K562 (cell line): ENCODE measurements around the gene DOLPP1. TPM values are rescaled to one million over a fixed set of nuclear protein-coding genes. Genes with fewer than 3 reads are reported as not detected.

ENCODE experiments used
- C11orf30 ChIP-seq: fragments of 450-650 bp; IDR thresholded peaks from 2 replicates; pipeline ENCODE4 v1.6.1; 2016; ENCODE audit warnings: low read depth, mild to moderate bottlenecking
- HEY1 ChIP-seq: fragments of 250-450 bp; sonication (Bioruptor Pico); IDR thresholded peaks from 2 replicates; pipeline ENCODE4 v1.5.0; 2020; ENCODE audit warnings: mild to moderate bottlenecking, moderate library complexity, borderline replicate concordance
- MECOM ChIP-seq: fragments of 250-450 bp; sonication (Bioruptor Pico); IDR thresholded peaks from 2 replicates; pipeline ENCODE4 v1.8.0; 2022; ENCODE audit warnings: inconsistent platforms
- MEF2D ChIP-seq: conservative IDR thresholded peaks from 2 replicates; pipeline ENCODE4 v1.6.1; 2016; ENCODE audit warnings: low read depth, missing genetic modification characterization, missing compliant biosample characterization
- POLR2AphosphoS5 ChIP-seq: IDR thresholded peaks from 2 replicates; pipeline ENCODE4 v1.6.1; 2011; ENCODE audit warnings: mild to moderate bottlenecking, low read depth, low read length, moderate library complexity; ENCODE audit not compliant: control insufficient read depth, insufficient read depth
- POLR3G ChIP-seq: IDR thresholded peaks from 2 replicates; pipeline ENCODE4 v1.6.1; 2011; ENCODE audit not compliant: insufficient read length, insufficient replicate concordance; ENCODE audit errors: extremely low read depth
- PRDM10 ChIP-seq: fragments of 450-650 bp; IDR thresholded peaks from 2 replicates; pipeline ENCODE4 v1.6.1; 2018; ENCODE audit not compliant: partially characterized antibody
- PTTG1 ChIP-seq: fragments of 450-650 bp; IDR thresholded peaks from 2 replicates; pipeline ENCODE4 v1.6.1; 2016; ENCODE audit warnings: low read depth, mild to moderate bottlenecking, missing genetic modification characterization, missing compliant biosample characterization
- PYGO2 ChIP-seq: fragments of 450-650 bp; IDR thresholded peaks from 2 replicates; pipeline ENCODE4 v1.6.1; 2016; ENCODE audit warnings: mild to moderate bottlenecking, missing genetic modification characterization, moderate library complexity, missing compliant biosample characterization
- RB1 ChIP-seq: fragments of 450-650 bp; IDR thresholded peaks from 2 replicates; pipeline ENCODE4 v1.6.1; 2017; ENCODE audit warnings: low read depth, mild to moderate bottlenecking
- SMC3 ChIP-seq: conservative IDR thresholded peaks from 2 replicates; pipeline ENCODE4 v1.6.1; 2011; ENCODE audit warnings: low read depth, low read length, improper control_type of control experiment; ENCODE audit not compliant: insufficient read depth
- STAT6 ChIP-seq: sonication (generic); formaldehyde crosslinking; IDR thresholded peaks from 2 replicates; pipeline ENCODE4 v1.8.1; 2023; ENCODE audit warnings: mild to moderate bottlenecking, missing genetic modification reagents
- SUPT5H ChIP-seq: fragments of 450-650 bp; IDR thresholded peaks from 2 replicates; pipeline ENCODE4 v1.6.1; 2016
- THRB ChIP-seq: fragments of 450-650 bp; formaldehyde crosslinking; conservative IDR thresholded peaks from 2 replicates; pipeline ENCODE4 v1.4.0; 2022; ENCODE audit warnings: mild to moderate bottlenecking, missing genetic modification characterization
- ZNF124 ChIP-seq: sonication (generic); formaldehyde crosslinking; IDR thresholded peaks from 2 replicates; pipeline ENCODE4 v1.8.1; 2022; ENCODE audit warnings: missing genetic modification reagents
- ZNF282 ChIP-seq: sonication (generic); formaldehyde crosslinking; IDR thresholded peaks from 2 replicates; pipeline ENCODE4 v1.8.1; 2023; ENCODE audit warnings: missing genetic modification reagents
- ZNF639 ChIP-seq, 2 experiments: fragments of 200-800 bp in 1 of 2; sonication (Bioruptor generic) in 1 of 2; sonication (generic) in 1 of 2; formaldehyde crosslinking in 1 of 2; IDR thresholded peaks in 1 of 2; conservative IDR thresholded peaks in 1 of 2; 2 replicates each; pipeline versions ENCODE4 v1.5.0 to v1.6.1; 2016 to 2020; ENCODE audit warnings: missing compliant biosample characterization in 1 of 2, missing genetic modification characterization in 1 of 2, missing genetic modification reagents in 1 of 2
- polyA plus RNA-seq, 8 experiments: library from polyadenylated mRNA; depleted of rRNA in 4 of 8; stranded (reverse) in 5 of 8; unstranded in 3 of 8; fragments of >200 nt; fragmentation: Nextera tagmentation in 2 of 8; fragmentation: Illumina TruSeq in 1 of 8; extraction: Ambion mirVana in 2 of 8; extraction: Trizol in 1 of 8; gene quantifications; 2 replicates each; pipeline versions ENCODE4 v1.2.1 to v1.2.3, GENCODE V29; 2011 to 2014; ENCODE audit warnings: inconsistent platforms in 1 of 8, missing spikeins in 1 of 8
- total RNA-seq, 7 experiments: library from RNA; depleted of rRNA in 6 of 7; stranded (reverse); fragments of >200 nt in 6 of 7; fragmentation: Illumina TruSeq in 2 of 7; extraction: Trizol in 2 of 7; gene quantifications; 2 replicates each; pipeline versions ENCODE4 v1.2.1 to v1.2.3, GENCODE V29; 2011 to 2021; ENCODE audit warnings: low replicate concordance in 1 of 7

Gene DOLPP1
- total and polyA plus RNA-seq, 9 of the 15 experiments (the other 6 are each of a cell fraction or from before 2014, with no cell fraction given): 3.0 to 39.8 (median 30.5) TPM

- TF ChIP-seq STAT6 (CRISPR knock-in tag) (no peak), PYGO2 (tag) (no peak), ZNF124 (CRISPR knock-in tag) (no peak), SUPT5H (peak; percentile 99), MEF2D (no peak), PRDM10 (peak; percentile 66), POLR3G (no peak), POLR2AphosphoS5 (peak; percentile 92), PTTG1 (tag) (no peak), ZNF282 (no peak), THRB (CRISPR knock-in tag) (peak; percentile 80; the same call in 1 of the 2 replicates), ZNF639 (CRISPR knock-in tag; conservative IDR thresholded peaks at IDR 0.05 in 1 of 2, IDR thresholded peaks at IDR 0.05 in 1 of 2) (peak in 1 of 2 experiments; percentile 48; a peak in 1 of 4 replicates), RB1 (peak; percentile 44; the same call in 1 of the 2 replicates), MECOM (CRISPR knock-in tag) (no peak), HEY1 (CRISPR knock-in tag) (no peak), SMC3 (no peak), C11orf30 (no peak)
These were observed 30.0 kb downstream of the DOLPP1 start, which contains the start of the genes CRAT and PTPA (continued) for GRCh38 chr9:129110740-129111527.
